Mucosa of descending colon (tissue), 3 donors: ENCODE measurements around the gene PRR22. TPM values are rescaled to one million over a fixed set of nuclear protein-coding genes. Genes with fewer than 3 reads are reported as not detected.

Source experiments
- ATAC-seq: fragments of 200-7000 bp; cut with Tn5 transposase; one replicate; pipeline ENCODE4 v1.9.1; 2020; ENCODE audit warnings: mild to moderate bottlenecking, moderate library complexity
- DNase-seq, 3 donors: peaks; one replicate each; pipeline ENCODE4 v3.0.0-alpha.2; 2020
- H3K36me3 ChIP-seq: fragments of 200-600 bp; one replicate; pipeline ENCODE4 v1.8.0; 2021; ENCODE audit warnings: low read depth, mild to moderate bottlenecking
- H3K4me1 ChIP-seq: fragments of 200-600 bp; one replicate; pipeline ENCODE4 v1.8.0; 2021; ENCODE audit warnings: low read depth, mild to moderate bottlenecking
- H3K4me3 ChIP-seq: fragments of 200-600 bp; one replicate; pipeline ENCODE4 v1.8.0; 2021; ENCODE audit warnings: mild to moderate bottlenecking
- H3K9me3 ChIP-seq: fragments of 200-600 bp; one replicate; pipeline ENCODE4 v1.8.0; 2021; ENCODE audit warnings: mild to moderate bottlenecking
- CTCF ChIP-seq: fragments of 200-600 bp; IDR thresholded peaks from one replicate; pipeline ENCODE4 v1.8.0; 2022; ENCODE audit warnings: antibody characterized with exemption, mild to moderate bottlenecking
- intact Hi-C, 2 donors: fragments of 100-400 bp; cut with DNase I in 1 of 2; cut with micrococcal nuclease in 1 of 2; formaldehyde crosslinking; loops; one replicate each; pipeline versions ENCODE4 v1.11.0 to v1.11.1; 2022; cut with DNase I, micrococcal nuclease
- total RNA-seq, 3 donors: library from RNA; stranded (reverse); fragmentation: NEBNext Ultra II Directional in 2 of 3; extraction: Animal tissue kit (Norgen Biotek cat#: 25700) in 2 of 3; gene quantifications; one replicate each; pipeline versions ENCODE4 v1.2.1 to v1.2.4, GENCODE V29; 2021 to 2023
- donor health status: DM: no; HTN: no; CAD: no; lungs with moderate emphysema.
- donor health status: DM: no; HTN: no; CAD: no.
- donor health status: DM: no; HTN: yes; CAD: no.

PRR22 gene
- total RNA-seq, 3 donors from 2014 or later = 3.1 to 6.8 (median 4.1) TPM

- no peak for DNase-seq
- TF ChIP-seq CTCF = no peak
Measured at GRCh38 chr19:5824751-5825150, 40.2 kb upstream of the PRR22 start.

GRCh38 chr19:5823579-5824281 is 39.2 kb upstream of the PRR22 start:
- no peaks in the 10 kb centered on the region for H3K36me3 ChIP-seq
- H3K4me1 ChIP-seq = peaks cover 14% of the 10 kb centered on the region
- H3K9me3 ChIP-seq = no peaks in the 10 kb centered on the region
- DNase-seq = peak in 1 of 3 donors; percentile 66
- H3K4me3 ChIP-seq = no peak overlapping the region
- peak; percentile 12 for ATAC-seq
- intact Hi-C loops = no loop called here
- TF ChIP-seq CTCF = no peak

More at GRCh38 chr19:5824751-5825150, 40.2 kb upstream of the PRR22 start:
- no peak for ATAC-seq
- H3K9me3 ChIP-seq = no peaks in the 10 kb centered on the region
- peaks cover 19% of the 10 kb centered on the region for H3K4me1 ChIP-seq
- intact Hi-C loops = no loop called here
- H3K4me3 ChIP-seq = no peak overlapping the region
- H3K36me3 ChIP-seq = no peaks in the 10 kb centered on the region

- ATAC-seq = no peak
- Histone ChIP-seq H3K4me3 (no peak overlapping the region), H3K9me3 (no peaks in the 10 kb centered on the region), H3K36me3 (no peaks in the 10 kb centered on the region), H3K4me1 (peaks cover 9% of the 10 kb centered on the region)
- TF ChIP-seq CTCF = no peak
- DNase-seq = peak in 1 of 3 donors; percentile 52
- intact Hi-C loops = no loop called here
Measured at GRCh38 chr19:5822181-5822844, 37.8 kb upstream of the PRR22 start.

DNA sequence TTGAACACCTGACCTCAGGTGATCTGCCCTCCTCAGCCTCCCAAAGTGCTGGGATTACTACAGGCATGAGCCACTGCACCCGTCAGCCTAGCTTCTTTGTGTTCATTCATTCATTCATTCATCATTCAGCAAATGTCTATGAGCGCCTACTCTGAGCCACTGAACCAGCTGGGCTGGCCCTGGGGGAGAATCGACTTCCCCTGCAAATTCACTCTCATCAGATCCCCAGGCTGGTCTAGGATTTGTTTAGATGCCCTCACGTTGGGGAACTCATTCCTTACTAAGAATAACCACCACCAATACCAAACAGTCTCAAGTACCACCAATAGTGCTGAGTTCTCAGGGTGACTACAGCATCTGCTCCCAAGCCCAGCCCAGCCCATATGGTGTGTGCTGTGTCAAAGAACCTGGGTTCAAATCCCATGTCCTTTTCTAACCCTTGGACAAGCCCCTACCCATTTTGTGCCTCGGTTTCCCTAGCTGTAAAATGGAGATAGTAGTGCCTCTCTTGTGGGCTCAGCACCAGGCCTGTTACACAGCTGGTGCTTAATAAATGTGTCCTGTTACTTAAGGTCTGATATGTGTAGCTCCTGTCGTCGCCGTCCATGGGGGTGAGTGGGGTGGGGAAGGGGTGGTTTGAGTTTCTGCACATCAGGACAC is 37.1 kb upstream of the PRR22 start:
- Histone ChIP-seq H3K9me3 (no peaks in the 10 kb centered on the region), H3K4me1 (peaks cover 3% of the 10 kb centered on the region), H3K36me3 (no peaks in the 10 kb centered on the region), H3K4me3 (no peak overlapping the region)
- ATAC-seq = no peak
- no peak for DNase-seq
- intact Hi-C loops = no loop called here
- no peak for TF ChIP-seq CTCF

GRCh38 chr19:5820785-5821184 is 36.2 kb upstream of the PRR22 start:
- DNase-seq (no peak), ATAC-seq (no peak)
- intact Hi-C loops = no loop called here
- Histone ChIP-seq H3K36me3 (no peaks in the 10 kb centered on the region), H3K4me3 (no peak overlapping the region), H3K9me3 (no peaks in the 10 kb centered on the region), H3K4me1 (no peaks in the 10 kb centered on the region)
- TF ChIP-seq CTCF = no peak
